GM21528 (cell line): ENCODE data around the gene PDX1.
"Not testable (repeated sequence)": the region's sequence is repeated elsewhere in the genome, so short reads cannot be mapped to it uniquely, and the experiment has no call there.

ENCODE experiments used
- ATAC-seq: cut with Tn5 transposase; IDR thresholded peaks from one replicate; pipeline ENCODE4 v1.9.1; 2021; ENCODE audit warnings: mild to moderate bottlenecking, moderate library complexity; ENCODE audit not compliant: unreplicated experiment, low FRiP score

The PDX1 gene

GRCh38 chr13:27954406-27954851, 34.6 kb downstream of the PDX1 start:
- peak; percentile 40 for ATAC-seq

GRCh38 chr13:27955014-27955591, 35.3 kb downstream of the PDX1 start:
- ATAC-seq, result no peak

GRCh38 chr13:27956576-27957300, 36.9 kb downstream of the PDX1 start:
- no peak for ATAC-seq

GRCh38 chr13:27959976-27960361, 40.2 kb downstream of the PDX1 start:
- ATAC-seq, result no peak

- ATAC-seq, result no peak
These were observed 40.8 kb downstream of the PDX1 start for GRCh38 chr13:27960362-27961226.

- no peak for ATAC-seq
These were observed 41.7 kb downstream of the PDX1 start for GRCh38 chr13:27961227-27962085.

- no peak for ATAC-seq
These were observed 42.5 kb downstream of the PDX1 start for GRCh38 chr13:27962128-27962841.

- ATAC-seq, result no peak
These were observed 43.2 kb downstream of the PDX1 start for GRCh38 chr13:27962982-27963381.

- ATAC-seq, result no peak
These were observed 43.7 kb downstream of the PDX1 start for GRCh38 chr13:27963491-27963890.

GRCh38 chr13:27964206-27964605, 44.4 kb downstream of the PDX1 start:
- ATAC-seq, result not testable (repeated sequence)

GRCh38 chr13:27964741-27965323, 45.0 kb downstream of the PDX1 start:
- ATAC-seq, result no peak

- ATAC-seq, result no peak
These were observed 45.5 kb downstream of the PDX1 start for GRCh38 chr13:27965343-27965739.

GRCh38 chr13:27965740-27966640, 46.2 kb downstream of the PDX1 start:
- no peak for ATAC-seq

- no peak for ATAC-seq
These were observed 46.9 kb downstream of the PDX1 start for GRCh38 chr13:27966641-27967202.

- ATAC-seq, result no peak
These were observed 47.5 kb downstream of the PDX1 start for GRCh38 chr13:27967203-27967735.

GRCh38 chr13:27967736-27968315, 48.0 kb downstream of the PDX1 start:
- no peak for ATAC-seq

GRCh38 chr13:27968316-27969081, 48.7 kb downstream of the PDX1 start:
- no peak for ATAC-seq
